NCI-H187 treated with DMSO at 0.1 percent for 48 hours (cell line): ENCODE data around the gene ZSWIM2.
"Not testable (repeated sequence)": the region's sequence is repeated elsewhere in the genome, so short reads cannot be mapped to it uniquely, and the experiment has no call there.

Experiments
- DNase-seq: peaks from one replicate; lab custom pipeline; 2025; lab: John Stamatoyannopoulos, UW

The ZSWIM2 gene

DNA sequence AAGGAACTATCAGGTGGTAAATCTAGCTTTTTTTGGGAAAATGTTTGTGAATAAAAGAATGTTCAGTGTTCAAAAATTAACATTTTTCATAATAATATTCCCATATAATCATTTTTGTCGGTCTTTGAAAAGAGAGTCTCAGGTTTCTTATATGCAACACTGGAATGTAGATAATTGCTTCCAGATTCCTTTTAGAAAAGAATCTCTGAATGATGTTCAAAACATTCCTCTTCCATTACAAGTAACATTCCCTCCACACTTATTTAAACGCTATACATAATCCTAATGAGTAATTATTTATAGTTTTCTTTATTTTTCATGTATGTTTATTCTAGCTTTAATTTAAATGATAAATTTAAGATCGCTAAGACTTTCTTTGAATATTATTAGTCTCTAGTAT is 7.0 kb downstream of the ZSWIM2 start:
- no peak for DNase-seq

GRCh38 chr2:186835628-186836027 is 13.3 kb downstream of the ZSWIM2 start:
- DNase-seq = no peak

DNA sequence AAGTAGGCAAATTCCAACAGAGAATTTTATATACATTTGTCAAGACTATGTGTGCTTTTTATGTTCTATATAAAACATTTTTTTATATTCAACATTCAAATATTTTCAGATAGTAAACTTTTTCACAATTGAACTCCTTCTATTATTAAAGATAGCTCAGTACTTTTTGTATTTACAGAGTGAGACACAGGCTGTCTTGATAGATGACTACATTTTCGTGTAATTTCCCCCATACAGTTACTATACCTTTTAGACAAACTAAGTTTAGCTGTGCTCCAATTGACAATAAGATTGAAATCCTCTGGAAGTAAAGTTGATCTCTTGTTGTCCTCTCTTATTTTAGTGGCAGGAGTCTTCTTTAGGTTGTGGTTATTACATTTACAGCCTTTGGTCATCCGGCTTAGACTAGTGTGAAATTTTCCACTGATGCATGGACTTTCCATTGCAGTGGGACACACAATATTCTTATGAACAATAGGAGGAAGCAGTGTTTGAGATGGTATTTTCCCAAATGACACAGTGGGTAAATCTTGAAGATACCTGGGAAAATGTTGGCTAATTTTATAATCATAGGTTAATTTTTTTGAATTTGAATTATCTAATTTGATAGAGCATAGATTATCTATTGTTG is 21.0 kb downstream of the ZSWIM2 start:
- no peak for DNase-seq

- DNase-seq = no peak
Measured at GRCh38 chr2:186827411-186827810, 21.6 kb downstream of the ZSWIM2 start.

GRCh38 chr2:186822323-186822722 is 26.6 kb downstream of the ZSWIM2 start:
- no peak for DNase-seq

GRCh38 chr2:186820303-186820702 is 28.7 kb downstream of the ZSWIM2 start:
- DNase-seq = no peak

DNA sequence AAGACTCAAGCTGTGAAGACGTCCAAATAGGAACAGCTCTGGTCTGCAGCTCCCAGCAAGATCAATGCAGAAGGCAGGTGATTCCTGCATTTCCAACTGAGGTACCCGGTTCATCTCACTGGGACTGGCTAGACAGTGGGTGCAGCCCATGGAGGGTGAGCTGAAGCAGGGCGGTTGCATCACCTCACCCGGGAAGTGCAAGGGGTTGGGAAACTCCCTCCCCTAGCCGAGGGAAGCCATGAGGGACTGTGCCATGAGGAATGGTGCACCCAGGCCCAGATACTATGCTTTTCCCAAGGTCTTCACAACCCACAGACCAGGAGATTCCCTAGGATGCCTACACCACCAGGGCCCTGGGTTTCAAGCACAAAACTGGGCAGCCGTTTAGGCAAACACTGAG is 37.2 kb downstream of the ZSWIM2 start:
- DNase-seq = not testable (repeated sequence)

GRCh38 chr2:186806591-186806990 is 42.4 kb downstream of the ZSWIM2 start:
- DNase-seq = no peak

- DNase-seq = not testable (repeated sequence)
Measured at GRCh38 chr2:186798604-186799003, 50.4 kb downstream of the ZSWIM2 start.

- DNase-seq = no peak
Measured at GRCh38 chr2:186784930-186785329, 64.0 kb downstream of the ZSWIM2 start.

DNA sequence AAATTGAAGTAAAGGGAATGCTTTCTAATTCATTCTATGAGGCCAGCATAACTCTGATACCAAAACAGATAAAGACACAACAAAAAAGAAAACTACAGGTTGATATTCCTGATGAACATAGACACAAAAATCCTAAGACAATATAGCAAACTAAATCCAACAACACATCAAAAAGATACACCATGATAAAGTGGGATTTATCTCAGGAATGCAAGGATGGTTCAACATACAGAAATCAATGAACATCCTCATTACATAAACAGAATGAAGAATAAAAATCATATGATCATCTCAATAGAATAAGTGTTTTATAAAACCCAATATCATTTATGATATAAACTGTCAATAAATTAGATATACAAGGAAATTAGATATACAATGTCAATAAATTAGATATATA is 65.7 kb downstream of the ZSWIM2 start:
- no peak for DNase-seq

GRCh38 chr2:186780701-186781316 is 68.2 kb downstream of the ZSWIM2 start:
- no peak for DNase-seq
